ENCODE results near the gene COL5A1. TPM values are rescaled to one million over a fixed set of nuclear protein-coding genes. Genes with fewer than 3 reads are reported as not detected.
A peak's percentile ranks its signal among the peaks of the same experiment; 100 is the strongest.

Gene COL5A1
- total RNA-seq, 4 donors from 2014 or later, result 4.0 to 12.8 (median 6.3) TPM

DNA sequence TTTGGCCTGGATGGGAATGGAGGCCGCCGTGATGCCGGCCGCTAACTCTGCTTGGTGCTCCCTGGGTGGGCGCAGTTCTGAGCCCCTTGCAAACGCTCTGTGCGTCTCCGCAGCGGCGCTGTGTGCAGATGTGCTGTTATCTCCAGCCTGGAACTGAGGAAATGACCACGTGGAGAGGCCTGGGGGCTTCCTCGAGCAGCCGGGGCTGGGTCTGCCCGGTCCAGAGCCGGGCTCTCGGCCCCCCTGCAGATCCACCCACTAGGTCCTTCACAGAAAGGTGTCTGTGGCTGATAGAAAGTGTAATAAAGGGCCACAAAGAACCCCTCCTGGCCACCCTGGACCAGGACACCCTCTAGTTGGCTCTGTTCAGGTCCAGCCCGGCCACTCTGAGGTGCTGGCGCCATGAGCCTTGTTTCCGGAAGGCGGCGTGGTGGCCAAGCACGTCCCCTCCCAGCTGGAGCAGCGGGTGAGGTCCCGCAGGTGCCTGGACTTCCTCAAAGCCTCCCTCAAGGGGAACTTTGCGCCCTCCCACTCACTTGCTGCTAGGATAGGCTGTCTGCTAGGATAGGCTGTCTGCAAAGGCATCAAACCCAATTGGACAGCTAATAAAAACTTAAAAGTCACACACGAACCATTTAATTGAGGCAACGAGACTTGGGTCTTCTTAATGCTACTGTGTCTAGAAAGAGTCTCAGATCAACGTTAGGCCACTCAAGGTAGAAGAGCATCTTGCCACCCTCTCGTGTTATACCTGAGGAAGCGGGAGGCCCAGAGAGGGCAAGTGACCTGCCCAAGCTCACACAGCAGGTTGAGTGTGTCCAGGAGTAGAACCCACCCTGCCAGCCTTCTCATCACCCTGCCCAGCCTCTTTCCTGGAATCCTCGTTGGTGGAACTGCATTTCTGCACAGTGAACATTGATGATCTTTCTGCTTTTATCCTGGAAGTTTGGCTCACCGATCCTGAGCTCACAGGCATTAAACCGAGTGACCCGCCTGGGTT lies 129.7 kb downstream of the COL5A1 start:
- intact Hi-C loops (cut with DNase I), result no loop called here
- Histone ChIP-seq H3K27me3 (peaks cover 0 to 18% (median 0%) of the 10 kb centered on the region in 4 donors), H3K4me1 (peaks cover 0 to 9% (median 0%) of the 10 kb centered on the region in 3 donors), H3K9me3 (no peaks in the 10 kb centered on the region), H3K36me3 (peaks cover 0 to 29% (median 0%) of the 10 kb centered on the region in 3 donors), H3K27ac (peak overlapping the region in 1 of 4 donors; percentile 25), H3K4me3 (no peak overlapping the region)
- TF ChIP-seq, protein P1, sequence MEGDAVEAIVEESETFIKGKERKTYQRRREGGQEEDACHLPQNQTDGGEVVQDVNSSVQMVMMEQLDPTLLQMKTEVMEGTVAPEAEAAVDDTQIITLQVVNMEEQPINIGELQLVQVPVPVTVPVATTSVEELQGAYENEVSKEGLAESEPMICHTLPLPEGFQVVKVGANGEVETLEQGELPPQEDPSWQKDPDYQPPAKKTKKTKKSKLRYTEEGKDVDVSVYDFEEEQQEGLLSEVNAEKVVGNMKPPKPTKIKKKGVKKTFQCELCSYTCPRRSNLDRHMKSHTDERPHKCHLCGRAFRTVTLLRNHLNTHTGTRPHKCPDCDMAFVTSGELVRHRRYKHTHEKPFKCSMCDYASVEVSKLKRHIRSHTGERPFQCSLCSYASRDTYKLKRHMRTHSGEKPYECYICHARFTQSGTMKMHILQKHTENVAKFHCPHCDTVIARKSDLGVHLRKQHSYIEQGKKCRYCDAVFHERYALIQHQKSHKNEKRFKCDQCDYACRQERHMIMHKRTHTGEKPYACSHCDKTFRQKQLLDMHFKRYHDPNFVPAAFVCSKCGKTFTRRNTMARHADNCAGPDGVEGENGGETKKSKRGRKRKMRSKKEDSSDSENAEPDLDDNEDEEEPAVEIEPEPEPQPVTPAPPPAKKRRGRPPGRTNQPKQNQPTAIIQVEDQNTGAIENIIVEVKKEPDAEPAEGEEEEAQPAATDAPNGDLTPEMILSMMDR (IDR thresholded peaks at IDR 0.05), result no peak
- no peak for TF ChIP-seq POLR2A (IDR thresholded peaks at IDR 0.05)
- 58 to 81% methylated on average over 6 to 11 of the region's 34 CpGs for WGBS, 2 donors
- DNase-seq, result no peak

DNA sequence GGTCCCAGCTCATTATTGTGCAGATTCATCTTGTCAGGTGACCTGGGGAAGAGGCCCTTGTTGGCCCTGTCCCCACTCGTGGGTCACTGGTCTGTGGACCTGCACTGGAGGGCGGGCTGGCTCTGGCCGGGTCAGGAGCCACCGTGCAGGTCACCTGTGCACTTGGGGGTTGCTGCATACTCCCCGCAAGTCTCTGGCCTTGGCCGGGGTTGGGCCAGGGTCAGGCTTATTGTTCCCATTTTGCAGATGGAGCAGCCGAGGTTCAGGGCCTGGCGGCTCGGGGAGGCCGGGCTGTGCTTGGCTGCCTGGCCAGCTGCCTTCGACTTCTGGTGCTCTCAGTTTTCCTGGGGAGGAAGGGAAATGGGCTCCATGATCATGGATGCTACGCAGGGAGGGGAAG lies 130.7 kb downstream of the COL5A1 start:
- no peaks in the 10 kb centered on the region for H3K9me3 ChIP-seq
- intact Hi-C loops (cut with DNase I), result no loop called here
- H3K27me3 ChIP-seq, result peaks cover 0 to 24% (median 0%) of the 10 kb centered on the region in 4 donors
- no peak overlapping the region for H3K27ac ChIP-seq
- H3K36me3 ChIP-seq, result peaks cover 0 to 20% (median 0%) of the 10 kb centered on the region in 3 donors
- H3K4me1 ChIP-seq, result peaks cover 0 to 9% (median 0%) of the 10 kb centered on the region in 3 donors
- no peak overlapping the region for H3K4me3 ChIP-seq
- TF ChIP-seq POLR2A (IDR thresholded peaks at IDR 0.05), result no peak
- TF ChIP-seq, protein P1 (IDR thresholded peaks at IDR 0.05), result no peak
- 83 to 93% methylated on average over 1 to 8 of the region's 12 CpGs for WGBS, 2 donors
- DNase-seq, result no peak

DNA sequence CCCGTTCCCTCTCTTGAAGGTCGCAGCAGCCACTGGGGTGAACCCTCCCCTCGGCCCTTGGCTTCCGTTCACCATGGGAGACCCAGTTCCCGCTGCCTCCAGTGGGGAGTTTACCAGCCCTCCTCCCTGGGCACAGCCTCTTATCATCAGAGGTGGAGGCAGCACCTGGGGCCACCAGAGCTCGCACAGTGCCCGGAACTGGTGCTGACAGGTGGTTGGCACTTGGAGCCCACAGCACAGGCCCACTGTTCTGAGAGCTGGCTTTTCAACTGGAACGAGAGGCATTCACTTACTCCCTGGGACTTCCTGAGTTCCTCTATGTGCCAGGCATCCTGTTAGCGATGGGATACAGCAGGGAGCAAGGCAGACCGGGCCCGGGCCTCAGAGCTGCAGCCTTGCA lies 132.2 kb downstream of the COL5A1 start:
- WGBS, 2 donors, result 88 to 100% methylated on average over 4 to 8 of the region's 11 CpGs
- Histone ChIP-seq H3K4me1 (peaks cover 7 to 21% (median 9%) of the 10 kb centered on the region in 3 donors), H3K27me3 (peaks cover 0 to 39% (median 0%) of the 10 kb centered on the region in 4 donors), H3K36me3 (peaks cover 0 to 20% (median 0%) of the 10 kb centered on the region in 3 donors), H3K27ac (no peak overlapping the region), H3K4me3 (no peak overlapping the region), H3K9me3 (no peaks in the 10 kb centered on the region)
- no peak for TF ChIP-seq POLR2A (IDR thresholded peaks at IDR 0.05)
- TF ChIP-seq, protein P1 (IDR thresholded peaks at IDR 0.05), result no peak
- intact Hi-C loops (cut with DNase I), result no loop called here
- DNase-seq, result no peak

DNA sequence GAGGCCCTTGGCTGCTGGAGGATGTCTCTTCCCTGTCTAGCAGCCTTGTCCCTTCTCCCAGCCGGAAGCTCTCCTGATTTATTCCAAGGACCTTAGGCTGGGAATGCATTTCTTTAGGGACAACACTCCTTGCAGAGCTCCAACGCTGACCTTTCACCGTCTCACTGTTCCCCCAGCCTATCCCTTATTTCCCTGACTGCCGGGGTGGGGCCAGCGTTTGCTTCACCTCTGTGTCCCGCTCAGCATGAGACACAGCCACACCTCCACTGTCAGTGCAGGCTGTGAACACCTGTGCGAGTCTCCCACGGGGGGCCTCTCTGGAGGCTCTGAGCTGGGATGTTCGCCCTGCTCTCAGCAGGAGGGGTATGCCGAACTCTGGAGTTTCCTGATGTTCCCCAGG lies 132.8 kb downstream of the COL5A1 start:
- H3K4me1 ChIP-seq, result peaks cover 7 to 26% (median 12%) of the 10 kb centered on the region in 3 donors
- intact Hi-C loops (cut with DNase I), result no loop called here
- peaks cover 0 to 40% (median 0%) of the 10 kb centered on the region in 4 donors for H3K27me3 ChIP-seq
- peaks cover 0 to 20% (median 0%) of the 10 kb centered on the region in 3 donors for H3K36me3 ChIP-seq
- H3K27ac ChIP-seq, result no peak overlapping the region
- 82 to 92% methylated on average over 6 to 8 of the region's 10 CpGs for WGBS, 2 donors
- H3K4me3 ChIP-seq, result no peak overlapping the region
- TF ChIP-seq, protein P1 (IDR thresholded peaks at IDR 0.05), result no peak
- no peak for TF ChIP-seq POLR2A (IDR thresholded peaks at IDR 0.05)
- no peak for DNase-seq
- no peaks in the 10 kb centered on the region for H3K9me3 ChIP-seq

Measured in esophagus squamous epithelium (tissue), 5 donors.